Mucosa of gallbladder (tissue), 1 donor: Measurements from ENCODE around the gene TMEM59L. TPM values are rescaled to one million over a fixed set of nuclear protein-coding genes. Genes with fewer than 3 reads are reported as not detected.

ENCODE experiments used
- DNase-seq: peaks from one replicate; pipeline ENCODE4 v3.0.0-alpha.2; 2020; ENCODE audit warnings: low spot score
- total RNA-seq: library from RNA; stranded (reverse); gene quantifications from one replicate; pipeline ENCODE4 v1.2.1, GENCODE V29; 2021
- donor health status: DM: no; HTN: no; CAD: no.

Gene TMEM59L
- total RNA-seq, 1 donor from 2014 or later = 10.9 TPM

DNA sequence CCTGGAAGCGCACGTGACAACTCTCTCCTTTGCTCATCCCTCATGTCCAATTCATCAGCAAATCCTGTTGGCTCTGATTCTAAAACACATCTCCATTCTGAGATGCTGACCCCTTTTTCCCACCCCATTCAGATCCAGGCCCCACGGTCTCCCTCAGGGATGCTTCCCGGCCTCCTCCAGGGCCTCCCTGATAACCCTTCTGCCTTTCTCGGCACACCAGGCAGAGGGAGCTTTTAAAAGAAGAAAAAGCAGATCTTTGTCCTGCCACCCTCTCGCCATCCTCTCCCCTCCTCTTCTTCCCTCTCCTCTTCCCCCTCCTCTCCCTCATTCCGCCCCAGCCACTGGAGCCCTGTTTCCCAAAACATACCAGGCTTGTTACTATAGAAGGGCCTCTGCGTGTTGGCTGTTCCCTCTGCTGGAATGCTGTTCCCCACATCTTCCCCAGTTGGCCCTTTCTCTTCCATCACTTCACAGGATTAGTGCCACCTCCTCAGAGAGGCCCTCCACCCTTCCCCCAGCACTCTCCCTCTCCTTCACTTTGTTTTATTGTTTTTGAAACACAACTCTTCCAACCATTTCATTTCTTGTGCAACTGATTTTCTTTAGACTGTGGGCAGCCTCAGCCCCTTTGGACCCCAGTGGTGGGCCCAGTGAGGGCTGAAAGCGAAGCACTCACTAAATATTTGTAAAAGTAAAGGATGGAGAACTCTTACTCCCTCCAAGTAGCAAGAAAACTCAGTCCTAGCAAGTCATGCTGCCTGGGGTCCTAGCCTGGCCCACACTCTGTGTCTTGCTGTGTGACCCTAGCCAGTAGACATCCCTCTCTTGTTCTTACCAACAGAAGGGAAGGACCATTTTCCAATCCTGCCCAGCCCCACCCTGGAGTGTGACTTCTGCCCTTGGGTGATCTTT, 3.6 kb upstream of the TMEM59L start:
- DNase-seq = no peak

DNA sequence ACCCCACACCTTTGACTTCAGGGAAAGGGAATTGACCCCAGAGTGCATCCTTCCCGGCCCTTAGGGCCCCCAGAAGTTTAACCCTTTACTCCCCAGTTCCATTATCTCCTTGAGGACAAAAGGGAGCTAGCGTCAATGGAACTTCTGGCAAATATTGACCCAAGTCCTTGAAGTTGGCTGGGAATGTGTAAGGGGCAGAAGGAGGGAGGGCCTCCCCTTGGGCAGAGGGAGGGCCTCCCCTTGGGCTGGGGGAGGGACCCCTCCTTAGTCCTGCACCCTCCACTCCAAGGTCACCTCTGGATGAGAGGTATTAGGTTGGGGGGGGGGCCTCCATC, 3.0 kb upstream of the TMEM59L start:
- DNase-seq = no peak

- DNase-seq = no peak
Measured at GRCh38 chr19:18610245-18610555, 2.5 kb upstream of the TMEM59L start.

DNA sequence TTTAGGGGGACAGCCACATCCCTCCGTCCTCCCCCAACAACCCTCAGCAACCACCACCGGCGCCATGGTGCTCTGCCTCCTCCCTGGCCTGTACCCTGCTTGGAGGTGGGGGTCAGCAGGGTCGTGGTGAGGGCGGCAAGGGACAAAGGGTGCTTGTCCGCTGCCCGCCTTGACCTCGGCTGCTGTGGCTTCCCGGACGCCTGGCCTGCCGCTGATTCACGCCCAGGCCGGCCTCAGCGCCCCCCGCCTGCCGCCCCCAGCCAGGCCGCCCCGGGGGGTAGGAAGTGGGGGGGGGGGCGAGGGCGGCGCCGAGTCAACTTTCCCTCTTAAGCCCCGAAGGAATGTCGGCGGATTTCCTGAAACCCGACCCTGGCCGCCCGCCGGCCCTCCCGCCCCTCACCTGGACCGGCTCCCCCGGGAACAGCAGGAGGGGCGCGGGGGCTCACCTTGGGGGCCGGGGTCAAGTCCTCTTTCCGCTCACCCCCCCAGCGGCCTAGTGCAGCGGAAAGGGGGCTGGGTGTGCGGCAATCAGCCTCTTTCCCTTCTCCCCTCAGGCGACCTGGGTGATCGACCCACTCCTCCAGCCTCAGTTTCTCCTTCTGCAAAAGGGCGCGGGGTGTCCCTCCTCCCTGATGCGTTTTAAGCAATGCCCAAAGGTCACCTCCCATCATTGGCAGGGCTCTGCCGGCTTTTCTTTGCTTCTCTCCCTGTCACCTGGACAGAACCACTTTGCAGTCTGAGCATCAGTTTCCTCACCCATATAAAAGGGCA, 1.9 kb upstream of the TMEM59L start:
- no peak for DNase-seq

DNA sequence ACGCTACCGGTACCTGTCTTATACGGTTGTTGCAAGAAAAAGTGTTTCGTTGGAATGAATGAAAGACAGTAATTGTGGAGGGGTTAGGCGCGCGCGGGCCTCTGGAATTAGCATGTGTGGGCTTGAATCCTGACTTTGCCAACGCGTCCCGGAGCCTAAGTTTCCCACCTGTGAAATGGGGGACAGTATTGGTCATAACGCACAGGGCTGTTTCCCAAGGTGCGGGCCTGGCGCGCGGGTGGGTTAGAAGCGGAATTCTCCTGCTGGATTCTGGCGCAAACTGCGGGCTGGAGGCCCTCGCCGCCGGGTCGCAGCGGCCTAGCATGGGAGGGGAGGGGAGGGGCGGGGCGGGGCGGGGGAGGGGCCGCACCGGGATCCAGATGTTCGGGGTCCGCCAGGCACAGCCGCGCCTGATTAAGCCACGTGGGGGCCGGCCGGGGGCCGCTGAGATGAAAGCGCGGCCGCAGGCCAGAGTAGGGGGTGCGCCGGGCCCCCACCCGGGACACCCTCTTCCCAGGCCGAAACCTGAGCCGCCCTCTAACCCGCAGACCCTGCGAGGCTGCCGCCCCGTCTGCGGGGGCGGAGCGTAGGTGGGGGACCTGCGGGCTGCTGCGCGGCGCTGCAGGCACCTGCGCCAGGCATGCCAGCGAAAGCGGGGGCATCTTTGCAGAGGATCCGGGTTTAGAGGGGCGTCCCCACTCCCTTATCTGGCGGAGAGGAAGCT, 1.2 kb upstream of the TMEM59L start:
- DNase-seq = no peak

DNA sequence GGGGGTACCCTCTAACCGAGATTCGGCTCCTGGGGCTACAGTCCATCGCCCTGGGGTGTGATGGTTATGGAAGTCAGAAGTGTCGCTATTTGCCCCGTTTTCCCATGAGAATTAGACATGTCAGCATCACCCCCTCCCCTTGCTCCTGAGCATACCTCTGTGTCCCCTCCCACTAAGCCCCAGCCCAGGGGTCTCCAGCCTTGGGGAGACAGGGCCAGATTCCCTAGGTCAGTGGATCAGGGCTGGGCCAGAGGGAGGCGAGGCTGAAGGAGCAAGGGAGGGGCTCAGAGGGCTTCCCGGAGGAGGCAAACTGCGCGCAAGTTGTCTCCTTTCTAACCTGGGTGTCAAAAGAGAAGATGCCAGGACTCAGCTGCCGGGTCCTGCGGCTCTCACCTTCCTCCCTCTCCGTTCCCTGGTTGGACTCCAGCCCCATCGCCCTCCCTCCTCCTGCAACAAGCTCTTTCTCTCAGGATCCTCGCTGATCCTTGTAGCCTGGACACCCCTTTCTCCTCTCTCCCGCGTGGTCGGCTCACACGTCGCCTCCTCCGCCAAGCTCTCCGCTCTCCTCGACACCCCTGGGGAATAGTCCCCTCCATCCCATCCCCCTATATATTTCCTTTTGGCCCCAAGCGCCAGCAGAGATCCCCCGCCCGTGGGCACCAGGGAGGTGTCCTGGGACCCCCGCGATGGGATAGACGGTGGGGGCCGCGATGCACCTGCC, 459 bp upstream of the TMEM59L start:
- DNase-seq = no peak

DNA sequence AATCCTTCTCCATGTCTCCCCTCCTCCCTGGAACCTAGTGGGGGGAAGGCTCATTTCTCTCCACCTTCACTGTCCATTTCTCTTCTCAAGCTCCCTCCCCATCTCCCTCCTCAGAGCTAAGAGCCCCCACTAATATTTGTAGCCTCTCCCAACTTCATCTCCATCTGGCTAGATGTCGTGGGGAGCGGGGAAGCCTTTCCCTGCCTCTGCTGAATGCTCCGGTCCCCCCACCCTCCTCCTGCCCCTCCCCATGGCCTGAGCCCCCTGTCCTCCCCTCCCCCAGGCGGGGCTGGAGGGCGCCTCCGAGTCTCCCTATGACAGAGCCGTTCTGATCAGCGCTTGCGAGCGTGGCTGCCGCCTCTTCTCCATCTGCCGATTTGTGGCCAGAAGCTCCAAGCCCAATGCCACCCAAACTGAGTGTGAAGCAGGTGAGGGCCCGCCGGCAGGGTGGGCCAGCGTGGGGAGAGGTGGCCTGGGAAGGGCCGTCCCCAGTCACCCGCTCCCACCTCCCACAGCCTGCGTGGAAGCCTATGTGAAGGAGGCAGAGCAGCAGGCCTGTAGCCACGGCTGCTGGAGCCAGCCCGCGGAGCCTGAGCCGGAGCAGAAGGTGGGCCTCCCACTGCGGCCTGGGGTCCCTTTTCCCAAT, 1.0 kb downstream of the TMEM59L start:
- DNase-seq = no peak

DNA sequence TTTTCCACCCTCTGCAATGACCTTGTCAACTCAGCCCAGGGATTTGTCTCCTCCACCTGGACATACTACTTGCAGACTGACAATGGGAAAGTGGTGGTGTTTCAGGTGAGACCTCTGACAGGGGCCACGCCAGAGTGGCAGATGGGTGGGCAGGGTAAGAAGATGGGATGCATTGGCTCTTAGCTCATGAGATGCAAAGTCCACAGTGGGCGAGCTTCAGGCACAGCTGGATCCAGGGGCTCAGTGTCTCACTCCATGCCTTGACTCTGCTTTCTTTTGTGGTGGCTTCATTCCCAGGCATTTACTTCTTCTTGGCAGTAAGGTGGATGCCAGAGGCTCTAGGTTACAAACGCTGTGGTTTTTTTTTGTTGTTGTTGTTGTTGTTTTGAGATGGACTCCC, 3.4 kb downstream of the TMEM59L start:
- no peak for DNase-seq

GRCh38 chr19:18617562-18617961, 4.9 kb downstream of the TMEM59L start:
- no peak for DNase-seq

DNA sequence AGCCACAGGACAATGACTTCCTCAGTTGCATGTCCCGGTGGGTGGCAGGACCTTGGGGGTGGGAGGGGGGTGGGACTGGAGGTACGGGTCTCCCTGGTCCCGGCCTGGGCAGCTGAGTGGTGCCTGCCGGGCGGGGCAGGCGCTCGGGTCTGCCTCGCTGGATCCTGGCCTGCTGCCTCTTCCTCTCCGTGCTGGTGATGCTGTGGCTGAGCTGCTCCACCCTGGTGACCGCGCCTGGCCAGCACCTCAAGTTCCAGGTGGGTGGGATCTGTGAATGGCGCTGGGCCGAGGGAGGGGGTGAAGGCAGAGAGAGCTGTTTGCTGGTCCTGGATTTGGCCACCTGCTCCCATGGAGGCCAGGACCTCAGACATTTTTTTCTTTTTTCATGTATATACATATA, 5.6 kb downstream of the TMEM59L start:
- no peak for DNase-seq

DNA sequence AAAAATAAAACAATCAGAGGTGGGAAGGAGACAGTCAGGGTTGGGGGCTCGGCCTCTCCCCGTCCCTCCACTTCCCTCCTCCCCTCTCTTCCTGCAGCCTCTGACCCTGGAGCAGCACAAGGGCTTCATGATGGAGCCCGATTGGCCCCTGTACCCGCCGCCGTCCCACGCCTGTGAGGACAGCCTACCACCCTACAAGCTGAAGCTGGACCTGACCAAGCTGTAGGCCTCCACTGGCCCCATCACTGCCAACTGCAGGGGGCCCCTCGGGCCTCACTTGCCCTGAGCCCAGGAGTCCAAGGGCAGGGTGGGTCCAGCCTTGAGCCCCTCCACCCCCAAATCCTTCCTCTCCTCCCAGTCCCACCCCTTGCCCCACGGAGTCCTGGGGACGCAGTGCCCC, 7.6 kb downstream of the TMEM59L start:
- no peak for DNase-seq

GRCh38 chr19:18620902-18621301, 8.2 kb downstream of the TMEM59L start:
- DNase-seq = no peak

DNA sequence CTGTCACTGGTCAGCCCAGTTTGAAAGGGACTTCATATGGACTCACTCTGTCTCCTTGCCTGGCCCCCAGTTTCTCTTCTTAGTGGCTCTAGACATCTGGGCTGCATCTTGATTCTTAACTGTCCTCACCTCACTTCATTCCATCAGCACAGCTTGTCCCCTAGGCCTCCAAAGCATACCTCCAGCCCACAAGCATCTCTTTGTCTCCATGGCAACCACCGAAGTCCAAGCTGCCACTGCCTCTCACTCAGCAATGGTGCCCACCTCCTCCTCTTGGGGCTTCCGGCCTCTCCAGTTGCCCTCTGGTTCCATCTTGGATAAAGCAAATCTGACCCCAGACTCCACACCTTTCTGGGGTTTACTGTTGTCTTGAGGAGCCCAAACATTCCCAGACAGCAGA, 14.2 kb downstream of the TMEM59L start:
- DNase-seq = no peak

GRCh38 chr19:18629166-18630088, 16.8 kb downstream of the TMEM59L start:
- DNase-seq = no peak

- DNase-seq = no peak
Measured at GRCh38 chr19:18633321-18633720, 20.7 kb downstream of the TMEM59L start.

- no peak for DNase-seq
Measured at GRCh38 chr19:18634612-18635297, 22.1 kb downstream of the TMEM59L start.

DNA sequence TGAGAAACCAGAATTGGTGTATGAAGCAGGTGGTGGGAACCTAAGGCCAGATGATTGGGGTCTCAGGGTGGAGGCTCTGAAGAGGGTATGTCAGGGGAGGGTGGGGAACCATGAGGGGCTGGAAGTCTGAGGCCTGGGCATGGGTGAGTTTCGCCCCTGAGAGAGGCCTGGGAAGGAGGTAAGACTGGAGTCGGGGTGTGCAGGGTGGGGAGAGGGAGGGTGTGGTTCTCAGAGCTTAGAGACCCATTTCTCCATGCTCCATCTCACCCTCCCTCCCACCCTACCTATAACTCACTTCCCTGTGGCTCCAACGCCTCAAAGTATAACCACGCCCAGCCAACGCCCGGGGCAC, 23.1 kb downstream of the TMEM59L start:
- DNase-seq = no peak

DNA sequence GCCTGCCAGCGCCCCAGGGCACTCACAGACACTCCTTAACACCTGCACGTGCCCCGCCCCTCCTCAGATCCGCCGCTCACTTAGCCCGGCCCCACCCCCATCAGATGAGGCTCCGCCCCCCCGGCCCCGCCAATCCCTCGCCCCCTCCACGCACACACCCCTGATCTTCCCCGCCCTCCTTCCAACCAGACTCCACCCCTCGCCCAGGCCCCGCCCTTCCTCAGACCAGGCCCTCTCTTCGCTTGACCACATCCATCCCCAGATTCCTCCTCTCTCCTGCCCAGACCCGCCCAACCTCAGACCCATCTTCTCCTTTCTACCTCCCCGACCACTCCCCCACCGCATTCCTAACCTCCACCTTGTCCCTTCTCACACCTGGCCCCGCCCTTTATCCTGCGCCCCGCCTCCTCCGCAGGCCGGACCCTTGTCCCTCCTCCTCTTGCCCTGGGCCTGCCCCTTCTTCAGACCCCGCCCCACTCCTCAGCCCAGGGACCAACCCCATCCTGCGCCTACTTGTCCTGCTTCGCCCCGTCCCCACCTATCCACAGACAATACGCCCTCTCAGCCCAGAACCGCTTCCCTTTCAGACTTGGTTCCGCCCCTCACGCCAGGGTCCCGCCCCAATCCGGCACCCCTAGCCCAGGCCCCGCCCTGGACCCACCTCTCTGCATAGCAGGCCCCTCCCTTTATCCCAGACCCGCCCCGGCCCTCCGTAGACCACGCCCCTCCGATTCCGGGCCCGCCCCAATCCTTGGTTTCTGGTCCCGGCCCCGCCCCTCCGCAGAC, 23.7 kb downstream of the TMEM59L start:
- peak; percentile 98 for DNase-seq
